Endodermal cell (in vitro differentiated cells): ENCODE results near the gene CDC42. TPM values are rescaled to one million over a fixed set of nuclear protein-coding genes. Genes with fewer than 3 reads are reported as not detected.
A peak's percentile ranks its signal among the peaks of the same experiment; 100 is the strongest.

Source experiments
- DNase-seq: peaks from one replicate; pipeline ENCODE4 v3.0.0-alpha.2; 2017
- H3K27ac ChIP-seq: 2 replicates; pipeline ENCODE4 v1.5.1; 2013; ENCODE audit warnings: mild to moderate bottlenecking, low read depth, low read length, moderate library complexity
- H3K27me3 ChIP-seq: 2 replicates; pipeline ENCODE4 v1.6.1; 2013; ENCODE audit warnings: mild to moderate bottlenecking, low read length, moderate library complexity; ENCODE audit not compliant: insufficient read depth, control insufficient read depth, poor library complexity, severe bottlenecking
- H3K36me3 ChIP-seq: 2 replicates; pipeline ENCODE4 v1.7.0; 2013; ENCODE audit warnings: mild to moderate bottlenecking, low read length, moderate library complexity; ENCODE audit not compliant: control insufficient read depth, insufficient read depth
- H3K4me1 ChIP-seq: one replicate; pipeline ENCODE4 v1.7.0; 2013; ENCODE audit warnings: low read length; ENCODE audit not compliant: control insufficient read depth, insufficient read depth
- H3K4me3 ChIP-seq: 2 replicates; pipeline ENCODE4 v1.5.1; 2013; ENCODE audit warnings: mild to moderate bottlenecking, low read length, moderate library complexity
- H3K9ac ChIP-seq: 2 replicates; pipeline ENCODE4 v1.6.1; 2013; ENCODE audit warnings: mild to moderate bottlenecking, low read length, moderate library complexity; ENCODE audit not compliant: poor library complexity, severe bottlenecking; ENCODE audit errors: extremely low read depth
- H3K9me3 ChIP-seq: 2 replicates; pipeline ENCODE4 v1.6.1; 2013; ENCODE audit warnings: mild to moderate bottlenecking, low read length, moderate library complexity; ENCODE audit not compliant: control insufficient read depth
- H3K27ac Mint-ChIP-seq: 2 replicates; pipeline ENCODE4 v1.8.0; 2020; ENCODE audit warnings: mixed read lengths
- H3K27me3 Mint-ChIP-seq: 2 replicates; pipeline ENCODE4 v1.8.0; 2021; ENCODE audit warnings: mild to moderate bottlenecking, mixed read lengths; ENCODE audit not compliant: insufficient read depth
- H3K36me3 Mint-ChIP-seq: 2 replicates; pipeline ENCODE4 v1.8.0; 2020; ENCODE audit warnings: low read depth, mixed read lengths
- H3K4me1 Mint-ChIP-seq: 2 replicates; pipeline ENCODE4 v1.8.0; 2020; ENCODE audit warnings: mixed read lengths
- H3K4me3 Mint-ChIP-seq: 2 replicates; pipeline ENCODE4 v1.8.0; 2020; ENCODE audit warnings: mild to moderate bottlenecking, moderate library complexity, mixed read lengths
- H3K9me3 Mint-ChIP-seq: 2 replicates; pipeline ENCODE4 v1.8.0; 2020; ENCODE audit warnings: mild to moderate bottlenecking, mixed read lengths
- WGBS, 2 experiments: methylation state at CpG; one replicate each; pipeline versions ENCODE4 v1.1.5 to v1.1.7; 2013; ENCODE audit warnings: missing lambda C conversion rate in 2 of 2, mixed read lengths in 1 of 2; ENCODE audit not compliant: insufficient coverage in 1 of 2, insufficient read length in 1 of 2; 5-methylcytosine and 5-hydroxymethylcytosine counted together
- total RNA-seq, 2 donors: library from RNA; stranded (reverse); fragmentation: NEBNext Ultra II Directional in 1 of 2; extraction: Animal tissue kit (Norgen Biotek cat#: 25700) in 1 of 2; gene quantifications; 2 replicates in 1 of 2; 3 replicates in 1 of 2; pipeline ENCODE4 v1.2.1, GENCODE V29; 2021
- TF ChIP-seq, protein P1 (sequence below): fragments of 200-600 bp; sonication (generic); conservative IDR thresholded peaks from 2 replicates; pipeline ENCODE4 v1.5.0; 2021; ENCODE audit warnings: antibody characterized with exemption, mild to moderate bottlenecking

Gene CDC42
- total RNA-seq, 2 donors from 2014 or later = 274 to 283 TPM

GRCh38 chr1:22137004-22137720 lies 84.7 kb downstream of the CDC42 start:
- DNase-seq = peak; percentile 76
- H3K9me3 ChIP-seq = no peaks in the 10 kb centered on the region
- H3K27me3 ChIP-seq = peaks cover 21% of the 10 kb centered on the region
- no peaks in the 10 kb centered on the region for H3K36me3 Mint-ChIP-seq
- H3K27ac ChIP-seq = no peak overlapping the region
- no peak overlapping the region for H3K9ac ChIP-seq
- no peak overlapping the region for H3K27ac Mint-ChIP-seq
- 62 to 64% methylated on average over 12 to 16 of the region's 16 CpGs for WGBS, 2 experiments
- peaks cover 18% of the 10 kb centered on the region for H3K4me1 ChIP-seq
- H3K9me3 Mint-ChIP-seq = no peaks in the 10 kb centered on the region
- no peak overlapping the region for H3K4me3 Mint-ChIP-seq
- TF ChIP-seq, protein P1, sequence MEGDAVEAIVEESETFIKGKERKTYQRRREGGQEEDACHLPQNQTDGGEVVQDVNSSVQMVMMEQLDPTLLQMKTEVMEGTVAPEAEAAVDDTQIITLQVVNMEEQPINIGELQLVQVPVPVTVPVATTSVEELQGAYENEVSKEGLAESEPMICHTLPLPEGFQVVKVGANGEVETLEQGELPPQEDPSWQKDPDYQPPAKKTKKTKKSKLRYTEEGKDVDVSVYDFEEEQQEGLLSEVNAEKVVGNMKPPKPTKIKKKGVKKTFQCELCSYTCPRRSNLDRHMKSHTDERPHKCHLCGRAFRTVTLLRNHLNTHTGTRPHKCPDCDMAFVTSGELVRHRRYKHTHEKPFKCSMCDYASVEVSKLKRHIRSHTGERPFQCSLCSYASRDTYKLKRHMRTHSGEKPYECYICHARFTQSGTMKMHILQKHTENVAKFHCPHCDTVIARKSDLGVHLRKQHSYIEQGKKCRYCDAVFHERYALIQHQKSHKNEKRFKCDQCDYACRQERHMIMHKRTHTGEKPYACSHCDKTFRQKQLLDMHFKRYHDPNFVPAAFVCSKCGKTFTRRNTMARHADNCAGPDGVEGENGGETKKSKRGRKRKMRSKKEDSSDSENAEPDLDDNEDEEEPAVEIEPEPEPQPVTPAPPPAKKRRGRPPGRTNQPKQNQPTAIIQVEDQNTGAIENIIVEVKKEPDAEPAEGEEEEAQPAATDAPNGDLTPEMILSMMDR = no peak
- peaks cover 19% of the 10 kb centered on the region for H3K27me3 Mint-ChIP-seq
- no peak overlapping the region for H3K4me3 ChIP-seq
- peaks cover 15% of the 10 kb centered on the region for H3K4me1 Mint-ChIP-seq
- no peaks in the 10 kb centered on the region for H3K36me3 ChIP-seq

DNA sequence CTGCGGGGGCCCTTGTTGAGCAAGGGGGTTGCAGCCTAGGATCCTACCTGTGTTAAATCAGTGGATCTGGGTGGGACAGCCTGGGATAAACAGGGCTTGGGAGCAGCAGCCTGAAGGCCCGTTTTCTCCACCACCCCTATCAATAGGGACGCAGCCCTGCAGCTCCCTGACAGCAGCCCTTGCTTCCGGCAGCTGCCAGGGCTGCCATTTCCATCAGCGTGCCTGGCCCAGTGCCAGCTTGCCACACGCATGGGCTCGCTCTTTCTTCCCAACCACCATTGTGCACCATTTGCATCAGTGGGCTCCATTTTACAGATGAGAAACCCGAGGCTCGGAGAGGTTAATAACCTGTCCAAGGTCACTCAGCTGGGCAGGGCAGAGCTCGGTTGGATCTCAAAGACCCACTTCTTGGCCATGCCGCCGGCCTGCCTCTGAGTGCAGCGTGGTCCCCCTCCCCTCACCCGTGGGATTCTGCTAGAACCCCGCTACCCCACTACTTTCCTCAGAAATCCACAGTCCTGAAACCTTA lies 86.6 kb downstream of the CDC42 start:
- H3K4me1 Mint-ChIP-seq = peaks cover 18% of the 10 kb centered on the region
- WGBS, 2 experiments = 91 to 97% methylated on average over 8 to 15 of the region's 15 CpGs
- peaks cover 23% of the 10 kb centered on the region for H3K27me3 Mint-ChIP-seq
- Histone ChIP-seq H3K36me3 (no peaks in the 10 kb centered on the region), H3K4me3 (no peak overlapping the region), H3K27me3 (peaks cover 26% of the 10 kb centered on the region), H3K4me1 (peaks cover 12% of the 10 kb centered on the region), H3K9me3 (no peaks in the 10 kb centered on the region), H3K9ac (no peak overlapping the region), H3K27ac (no peak overlapping the region)
- no peaks in the 10 kb centered on the region for H3K9me3 Mint-ChIP-seq
- H3K36me3 Mint-ChIP-seq = no peaks in the 10 kb centered on the region
- H3K4me3 Mint-ChIP-seq = no peak overlapping the region
- DNase-seq = no peak
- no peak overlapping the region for H3K27ac Mint-ChIP-seq
- TF ChIP-seq, protein P1 = no peak

GRCh38 chr1:22139817-22140216 lies 87.3 kb downstream of the CDC42 start:
- H3K4me3 ChIP-seq = no peak overlapping the region
- no peak overlapping the region for H3K9ac ChIP-seq
- Mint-ChIP-seq H3K4me1 (peaks cover 18% of the 10 kb centered on the region), H3K4me3 (no peak overlapping the region), H3K9me3 (no peaks in the 10 kb centered on the region), H3K27ac (no peak overlapping the region), H3K36me3 (no peaks in the 10 kb centered on the region), H3K27me3 (peaks cover 30% of the 10 kb centered on the region)
- no peaks in the 10 kb centered on the region for H3K9me3 ChIP-seq
- H3K36me3 ChIP-seq = no peaks in the 10 kb centered on the region
- H3K4me1 ChIP-seq = peaks cover 11% of the 10 kb centered on the region
- WGBS, 2 experiments = 79 to 87% methylated on average over 8 to 12 of the region's 12 CpGs
- DNase-seq = peak; percentile 72
- no peak overlapping the region for H3K27ac ChIP-seq
- TF ChIP-seq, protein P1 = no peak
- peaks cover 32% of the 10 kb centered on the region for H3K27me3 ChIP-seq

Other genes starting within 250 kb of the CDC42 start
- under 1 TPM; 0.58 to 0.88 TPM for gene LDLRAD2, start 240.4 kb upstream of the CDC42 start, total RNA-seq
- gene HSPG2, start 115.4 kb upstream of the CDC42 start, total RNA-seq = 100 to 1,000 TPM; 222 to 227 TPM
- gene CELA3B, start 75.7 kb upstream of the CDC42 start, total RNA-seq = not detected
- gene CELA3A, start 51.1 kb upstream of the CDC42 start, total RNA-seq = not detected
- under 1 TPM in 1 of 2 donors, not detected in 1; 0.44 TPM for gene WNT4, start 90.4 kb downstream of the CDC42 start, total RNA-seq